22Rv1 (cell line): Measurements from ENCODE around the gene PFDN2.

Source experiments
- CTCF ChIP-seq: fragments of 450-650 bp; IDR thresholded peaks from 2 replicates; pipeline ENCODE4 v1.5.1; 2017; ENCODE audit warnings: mild to moderate bottlenecking
- ZFX ChIP-seq: fragments of 450-650 bp; IDR thresholded peaks from 2 replicates; pipeline ENCODE4 v1.6.1; 2017; ENCODE audit warnings: antibody characterized with exemption, borderline replicate concordance

- TF ChIP-seq CTCF: 0 out of 2 replicates have a peak, but pooled peaks have one; percentile 14
- TF ChIP-seq ZFX: no peak
These were observed 63.0 kb downstream of the PFDN2 start for GRCh38 chr1:161054805-161055204.
